H9 (cell line): ENCODE results near the gene GRIK1. TPM values are rescaled to one million over a fixed set of nuclear protein-coding genes. Genes with fewer than 3 reads are reported as not detected.

Experiments used
- DNase-seq: peaks from one replicate; pipeline ENCODE4 v3.0.0-alpha.2; 2017
- H2AFZ ChIP-seq: one replicate; pipeline ENCODE4 v1.6.1; 2013; ENCODE audit warnings: mild to moderate bottlenecking, low read length, control low read depth, moderate library complexity
- H2AK5ac ChIP-seq: 2 replicates; pipeline ENCODE4 v1.6.1; 2013; ENCODE audit warnings: low read length, control low read depth, mixed read lengths; ENCODE audit not compliant: insufficient read length
- H2BK120ac ChIP-seq: one replicate; pipeline ENCODE4 v1.6.1; 2013; ENCODE audit warnings: low read depth, mild to moderate bottlenecking, low read length, control low read depth, inconsistent platforms; ENCODE audit not compliant: poor library complexity, severe bottlenecking
- H2BK12ac ChIP-seq: 2 replicates; pipeline ENCODE4 v1.6.1; 2013; ENCODE audit warnings: low read length, control low read depth, mixed read lengths, low read depth; ENCODE audit not compliant: insufficient read length
- H2BK15ac ChIP-seq: 2 replicates; pipeline ENCODE4 v1.6.1; 2013; ENCODE audit warnings: low read depth, low read length, control low read depth
- H2BK20ac ChIP-seq: one replicate; pipeline ENCODE4 v1.6.1; 2013; ENCODE audit warnings: low read depth, mild to moderate bottlenecking, low read length, control low read depth, inconsistent platforms; ENCODE audit not compliant: poor library complexity, severe bottlenecking
- H2BK5ac ChIP-seq: 2 replicates; pipeline ENCODE4 v1.6.1; 2013; ENCODE audit warnings: low read length, control low read depth, mixed read lengths; ENCODE audit not compliant: insufficient read length
- H3K14ac ChIP-seq: 2 replicates; pipeline ENCODE4 v1.6.1; 2013; ENCODE audit warnings: low read length, control low read depth; ENCODE audit not compliant: insufficient read depth
- H3K18ac ChIP-seq: 2 replicates; pipeline ENCODE4 v1.6.1; 2013; ENCODE audit warnings: low read depth, mild to moderate bottlenecking, mixed read lengths, low read length, control low read depth; ENCODE audit not compliant: insufficient read length
- H3K23ac ChIP-seq: 2 replicates; pipeline ENCODE4 v1.6.1; 2013; ENCODE audit warnings: low read length, control low read depth, mixed read lengths, low read depth; ENCODE audit not compliant: insufficient read length
- H3K23me2 ChIP-seq: 2 replicates; pipeline ENCODE4 v1.6.1; 2013; ENCODE audit warnings: low read depth, mild to moderate bottlenecking, mixed read lengths, low read length, control low read depth; ENCODE audit not compliant: insufficient read length, poor library complexity, severe bottlenecking
- H3K27ac ChIP-seq: 2 replicates; pipeline ENCODE4 v1.5.1; 2013; ENCODE audit warnings: low read length, control low read depth, mixed read lengths, low read depth; ENCODE audit not compliant: insufficient read length
- H3K27me3 ChIP-seq: 2 replicates; pipeline ENCODE4 v1.6.1; 2013; ENCODE audit warnings: low read length, control low read depth, inconsistent platforms; ENCODE audit not compliant: insufficient read depth
- H3K4ac ChIP-seq: 2 replicates; pipeline ENCODE4 v1.6.1; 2013; ENCODE audit warnings: low read depth, mild to moderate bottlenecking, control low read depth, inconsistent platforms, low read length, moderate library complexity
- H3K4me1 ChIP-seq: 2 replicates; pipeline ENCODE4 v1.6.1; 2013; ENCODE audit warnings: low read length, control low read depth, inconsistent platforms; ENCODE audit not compliant: insufficient read depth
- H3K4me2 ChIP-seq: 2 replicates; pipeline ENCODE4 v1.6.1; 2013; ENCODE audit warnings: low read length, control low read depth, mixed read lengths; ENCODE audit not compliant: insufficient read length, insufficient read depth
- H3K56ac ChIP-seq: 2 replicates; pipeline ENCODE4 v1.6.1; 2013; ENCODE audit warnings: low read depth, mild to moderate bottlenecking, mixed read lengths, low read length, control low read depth; ENCODE audit not compliant: insufficient read length
- H3K79me1 ChIP-seq: 2 replicates; pipeline ENCODE4 v1.6.1; 2013; ENCODE audit warnings: low read depth, mild to moderate bottlenecking, moderate library complexity, low read length, control low read depth, inconsistent platforms; ENCODE audit not compliant: insufficient read depth, poor library complexity, severe bottlenecking
- H3K79me2 ChIP-seq: 2 replicates; pipeline ENCODE4 v1.6.1; 2013; ENCODE audit warnings: low read length, control low read depth, inconsistent platforms; ENCODE audit not compliant: insufficient read depth
- H3K9ac ChIP-seq: 2 replicates; pipeline ENCODE4 v1.6.1; 2013; ENCODE audit warnings: low read length, control low read depth, mixed read lengths; ENCODE audit not compliant: insufficient read length; ENCODE audit errors: extremely low read depth
- H3K9me3 ChIP-seq: one replicate; pipeline ENCODE4 v1.6.1; 2013; ENCODE audit warnings: low read depth, low read length, inconsistent platforms; ENCODE audit not compliant: control insufficient read depth
- H3T11ph ChIP-seq: one replicate; pipeline ENCODE4 v1.6.1; 2013; ENCODE audit warnings: mild to moderate bottlenecking, low read length, control low read depth, inconsistent platforms
- H4K20me1 ChIP-seq: one replicate; pipeline ENCODE4 v1.6.1; 2013; ENCODE audit not compliant: control insufficient read depth, insufficient read length, insufficient read depth
- H4K5ac ChIP-seq: 2 replicates; pipeline ENCODE4 v1.6.1; 2013; ENCODE audit warnings: low read depth, mild to moderate bottlenecking, mixed read lengths, low read length, control low read depth; ENCODE audit not compliant: insufficient read length
- H4K8ac ChIP-seq: replicated peaks from 2 replicates; pipeline ENCODE4 v1.6.1; 2013; ENCODE audit warnings: low read length, control low read depth, mixed read lengths, low read depth; ENCODE audit not compliant: insufficient read length
- H4K91ac ChIP-seq: 2 replicates; pipeline ENCODE4 v1.6.1; 2013; ENCODE audit warnings: low read depth, mild to moderate bottlenecking, moderate library complexity, mixed read lengths, low read length, control low read depth; ENCODE audit not compliant: insufficient read length
- H3K27ac Mint-ChIP-seq, 3 experiments: 2 replicates in 2 of 3; 3 replicates in 1 of 3; pipeline ENCODE4 v1.8.0; 2020 to 2021; ENCODE audit warnings: mixed read lengths in 3 of 3, mild to moderate bottlenecking in 1 of 3, moderate library complexity in 1 of 3
- H3K27me3 Mint-ChIP-seq: 2 replicates; pipeline ENCODE4 v1.8.0; 2021; ENCODE audit warnings: low read depth, mild to moderate bottlenecking, moderate library complexity, mixed read lengths
- H3K36me3 Mint-ChIP-seq, 3 experiments: 2 replicates in 2 of 3; 3 replicates in 1 of 3; pipeline ENCODE4 v1.8.0; 2020 to 2021; ENCODE audit warnings: low read depth in 3 of 3, mixed read lengths in 3 of 3; ENCODE audit not compliant: insufficient read depth in 1 of 3
- H3K4me1 Mint-ChIP-seq, 2 experiments: 2 replicates each; pipeline ENCODE4 v1.8.0; 2020; ENCODE audit warnings: mixed read lengths in 2 of 2
- H3K4me3 Mint-ChIP-seq, 2 experiments: 2 replicates in 1 of 2; 3 replicates in 1 of 2; pipeline ENCODE4 v1.8.0; 2020 to 2021; ENCODE audit warnings: mild to moderate bottlenecking in 2 of 2, mixed read lengths in 2 of 2, moderate library complexity in 1 of 2
- H3K9me3 Mint-ChIP-seq, 2 experiments: 2 replicates in 1 of 2; 3 replicates in 1 of 2; pipeline ENCODE4 v1.8.0; 2020; ENCODE audit warnings: mild to moderate bottlenecking in 2 of 2, mixed read lengths in 2 of 2, moderate library complexity in 1 of 2
- CTCF ChIP-seq: fragments of 200-600 bp; sonication (generic); conservative IDR thresholded peaks from 3 replicates; pipeline ENCODE4 v1.8.0; 2021; ENCODE audit warnings: antibody characterized with exemption, mild to moderate bottlenecking
- WGBS: extraction: QIAGEN DNeasy Blood & Tissue Kit; methylation state at CpG from one replicate; pipeline ENCODE4 v1.1.7; 2013; ENCODE audit warnings: missing lambda C conversion rate, low lambda C conversion rate, mixed read lengths; ENCODE audit not compliant: insufficient read length; ENCODE audit errors: extremely low coverage; 5-methylcytosine and 5-hydroxymethylcytosine counted together
- total RNA-seq: library from RNA; stranded (reverse); gene quantifications from 2 replicates; pipeline ENCODE4 v1.2.1, GENCODE V29; 2021

GRIK1 gene
- total RNA-seq, 1 experiment from 2014 or later: not detected

- no peak overlapping the region for H4K91ac ChIP-seq
- no peak overlapping the region for H2BK5ac ChIP-seq
- H2BK20ac ChIP-seq: no peak overlapping the region
- Mint-ChIP-seq H3K27ac (no peak overlapping the region), H3K36me3 (no peaks in the 10 kb centered on the region; a peak in 1 of 7 replicates), H3K9me3 (no peaks in the 10 kb centered on the region; a peak in 1 of 5 replicates), H3K4me1 (peaks cover 16 to 25% of the 10 kb centered on the region in 2 experiments), H3K4me3 (no peak overlapping the region), H3K27me3 (no peaks in the 10 kb centered on the region)
- no peak for DNase-seq
- no peaks in the 10 kb centered on the region for H3K79me2 ChIP-seq
- no peak overlapping the region for H2BK15ac ChIP-seq
- H4K20me1 ChIP-seq: no peaks in the 10 kb centered on the region
- H3K18ac ChIP-seq: no peak overlapping the region
- H3K9me3 ChIP-seq: no peaks in the 10 kb centered on the region
- no peak overlapping the region for H3K23ac ChIP-seq
- H3K27ac ChIP-seq: no peak overlapping the region
- no peak overlapping the region for H3K4me2 ChIP-seq
- TF ChIP-seq CTCF: no peak
- H2AK5ac ChIP-seq: no peak overlapping the region
- H2AFZ ChIP-seq: no peak overlapping the region
- H3K4me1 ChIP-seq: no peaks in the 10 kb centered on the region; the same call in 1 of the 2 replicates
- H3K14ac ChIP-seq: no peak overlapping the region
- H4K8ac ChIP-seq: no peak overlapping the region
- H2BK120ac ChIP-seq: no peak overlapping the region
- H3T11ph ChIP-seq: no peak overlapping the region
- no peak overlapping the region for H4K5ac ChIP-seq
- no CpG with 5 or more reads among the region's 1 CpG for WGBS
- no peaks in the 10 kb centered on the region for H3K79me1 ChIP-seq
- H3K27me3 ChIP-seq: no peaks in the 10 kb centered on the region
- H3K56ac ChIP-seq: no peak overlapping the region
- no peak overlapping the region for H3K4ac ChIP-seq
- no peak overlapping the region for H2BK12ac ChIP-seq
- H3K9ac ChIP-seq: no peak overlapping the region
- H3K23me2 ChIP-seq: no peaks in the 10 kb centered on the region
Measured at GRCh38 chr21:29749957-29750356, 189.8 kb downstream of the GRIK1 start.
